Common myeloid progenitor, CD34-positive (primary cell): ENCODE results near the gene TJP2.
A peak's percentile ranks its signal among the peaks of the same experiment; 100 is the strongest.

Experiments used
- CTCF ChIA-PET: fragments of 350-600 bp; sonication (Branson Sonifier 250); formaldehyde crosslinking; loops from one replicate; lab custom pipeline; 2021; ENCODE audit warnings: antibody characterized with exemption; lab: Charles Lee
- POLR2A ChIA-PET: fragments of 350-600 bp; sonication (Branson Sonifier 250); formaldehyde crosslinking; loops from one replicate; lab custom pipeline; 2021; ENCODE audit warnings: antibody characterized with exemption; lab: Charles Lee
- DNase-seq, 3 donors: peaks; one replicate each; pipeline versions ENCODE4 v3.0.0 to v3.0.0-alpha.2; 2013
- H3K27ac ChIP-seq, 2 experiments: 1 replicate in 1 of 2; 2 replicates in 1 of 2; pipeline ENCODE4 v1.7.0; 2013; ENCODE audit warnings: inconsistent platforms in 2 of 2, low read length in 2 of 2, mild to moderate bottlenecking in 2 of 2, low read depth in 1 of 2, moderate library complexity in 1 of 2; ENCODE audit not compliant: severe bottlenecking in 2 of 2, insufficient read depth in 1 of 2, poor library complexity in 1 of 2
- H3K27me3 ChIP-seq, 5 experiments: replicated peaks in 2 of 5; 1 replicate in 3 of 5; 2 replicates in 2 of 5; pipeline versions ENCODE4 v1.6.1 to v1.7.0; 2013; ENCODE audit warnings: low read length in 4 of 5, mild to moderate bottlenecking in 2 of 5, moderate library complexity in 2 of 5, inconsistent platforms in 1 of 5; ENCODE audit not compliant: insufficient read depth in 5 of 5, control insufficient read depth in 4 of 5
- H3K36me3 ChIP-seq, 4 experiments: 1 replicate in 2 of 4; 2 replicates in 2 of 4; pipeline versions ENCODE4 v1.6.1 to v1.7.0; 2013; ENCODE audit warnings: low read length in 3 of 4, control low read depth in 1 of 4, mild to moderate bottlenecking in 1 of 4; ENCODE audit not compliant: control insufficient read depth in 4 of 4, insufficient read depth in 4 of 4
- H3K4me1 ChIP-seq, 4 experiments: 1 replicate in 3 of 4; 2 replicates in 1 of 4; pipeline versions ENCODE4 v1.6.1 to v1.7.1; 2013; ENCODE audit warnings: low read length in 3 of 4, mild to moderate bottlenecking in 3 of 4, control low read depth in 1 of 4, inconsistent platforms in 1 of 4, moderate library complexity in 1 of 4; ENCODE audit not compliant: control insufficient read depth in 4 of 4, insufficient read depth in 4 of 4; ENCODE audit errors: control extremely low read depth in 1 of 4
- H3K4me3 ChIP-seq, 7 experiments: 1 replicate in 4 of 7; 2 replicates in 3 of 7; pipeline versions ENCODE4 v1.5.1 to v1.7.0; 2013; ENCODE audit warnings: mild to moderate bottlenecking in 7 of 7, low read length in 6 of 7, moderate library complexity in 6 of 7, inconsistent platforms in 2 of 7, low read depth in 2 of 7, control low read depth in 1 of 7; ENCODE audit not compliant: insufficient read depth in 4 of 7, control insufficient read depth in 1 of 7; ENCODE audit errors: extremely low read depth in 1 of 7
- H3K9me3 ChIP-seq, 5 experiments: 1 replicate in 4 of 5; 2 replicates in 1 of 5; pipeline versions ENCODE4 v1.6.1 to v1.7.1; 2013; ENCODE audit warnings: low read length in 4 of 5, mild to moderate bottlenecking in 2 of 5, inconsistent platforms in 1 of 5, low read depth in 1 of 5, moderate library complexity in 1 of 5; ENCODE audit not compliant: control insufficient read depth in 4 of 5, insufficient read depth in 2 of 5; ENCODE audit errors: control extremely low read depth in 1 of 5
- WGBS: methylation state at CpG from one replicate; pipeline ENCODE4 v1.1.5; 2013; ENCODE audit not compliant: insufficient coverage; 5-methylcytosine and 5-hydroxymethylcytosine counted together

Gene TJP2

DNA sequence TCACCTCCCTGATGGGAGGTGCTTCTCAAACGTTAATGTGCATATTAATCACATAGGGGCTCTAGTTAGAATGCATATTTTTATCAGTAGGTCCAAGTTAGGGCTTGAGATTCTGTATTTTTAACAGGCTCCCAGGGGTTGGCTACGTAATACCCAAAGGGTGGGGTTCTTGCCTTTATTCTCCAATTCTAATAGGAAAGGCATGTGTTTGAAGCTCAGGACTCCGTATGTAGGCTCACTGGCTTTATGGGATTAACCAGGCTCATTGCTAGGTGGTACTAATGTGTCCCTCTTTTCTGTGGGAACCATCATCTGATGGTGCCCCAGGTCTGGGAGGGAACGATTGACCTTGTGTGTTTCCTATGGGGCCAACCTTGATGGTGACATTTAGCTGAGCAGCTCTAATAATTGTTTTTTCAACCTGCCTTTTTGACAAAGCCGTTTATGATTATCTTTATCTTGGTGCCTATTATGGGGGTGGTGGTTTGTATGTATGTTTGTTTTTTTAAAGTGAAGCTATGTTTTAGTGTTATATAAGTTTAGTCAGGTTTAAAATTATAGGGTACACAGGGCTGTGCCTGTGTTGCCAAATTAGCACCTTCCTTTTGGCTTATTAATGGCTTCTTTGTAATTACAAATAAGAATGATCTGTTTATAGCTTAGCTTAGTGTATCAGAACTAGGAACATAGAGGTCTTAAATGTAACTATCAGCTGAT is 20.8 kb downstream of the TJP2 start:
- CTCF ChIA-PET, result interaction anchor here (0.5 to 12.0 kb wide), 20 partner anchors 9 to 775 kb away, joined by 3 to 244 read pairs (median 6); partner anchors contain the start of gene FXN
- POLR2A ChIA-PET, result no interaction called here

DNA sequence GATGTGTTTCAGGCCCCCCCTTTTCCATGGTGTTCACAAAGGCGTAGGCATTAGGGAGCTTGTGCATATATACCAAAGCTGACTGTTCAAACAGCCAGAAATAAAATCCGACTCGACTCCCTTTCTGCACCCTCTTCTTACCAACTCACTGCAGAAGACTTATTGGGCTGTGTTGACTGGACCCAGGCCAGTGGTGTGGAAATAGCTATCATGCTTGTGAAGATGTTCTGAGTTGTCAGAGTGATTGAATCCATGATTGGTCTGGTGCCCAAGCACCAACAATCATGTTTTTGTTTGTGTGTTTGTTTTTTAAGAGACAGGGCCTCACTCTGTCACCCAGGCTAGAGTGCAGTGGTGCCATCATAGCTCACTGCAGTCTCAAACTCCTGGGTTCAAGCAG is 21.6 kb downstream of the TJP2 start:
- ChIA-PET POLR2A (no interaction called here), CTCF (interaction anchor here (1.1 to 12.0 kb wide), 15 partner anchors 10 to 163 kb away, joined by 4 to 244 read pairs (median 6); partner anchors contain the start of gene FXN)
- DNase-seq, result no peak
- no peaks in the 10 kb centered on the region for H3K27me3 ChIP-seq
- no peak overlapping the region for H3K27ac ChIP-seq
- 100% methylated on average over 2 of the region's 3 CpGs for WGBS
- H3K9me3 ChIP-seq, result no peaks in the 10 kb centered on the region
- no peaks in the 10 kb centered on the region for H3K36me3 ChIP-seq
- H3K4me3 ChIP-seq, result no peak overlapping the region
- H3K4me1 ChIP-seq, result peaks cover under 1 to 34% (median 24%) of the 10 kb centered on the region in 4 experiments

More for the DNA sequence above, 20.8 kb downstream of the TJP2 start:
- Histone ChIP-seq H3K36me3 (no peaks in the 10 kb centered on the region), H3K9me3 (no peaks in the 10 kb centered on the region), H3K27ac (no peak overlapping the region), H3K4me3 (no peak overlapping the region), H3K27me3 (no peaks in the 10 kb centered on the region), H3K4me1 (peaks cover 2 to 30% (median 19%) of the 10 kb centered on the region in 4 experiments)
- WGBS, result 69% methylated on average over 4 of the region's 5 CpGs
- DNase-seq, result no peak

DNA sequence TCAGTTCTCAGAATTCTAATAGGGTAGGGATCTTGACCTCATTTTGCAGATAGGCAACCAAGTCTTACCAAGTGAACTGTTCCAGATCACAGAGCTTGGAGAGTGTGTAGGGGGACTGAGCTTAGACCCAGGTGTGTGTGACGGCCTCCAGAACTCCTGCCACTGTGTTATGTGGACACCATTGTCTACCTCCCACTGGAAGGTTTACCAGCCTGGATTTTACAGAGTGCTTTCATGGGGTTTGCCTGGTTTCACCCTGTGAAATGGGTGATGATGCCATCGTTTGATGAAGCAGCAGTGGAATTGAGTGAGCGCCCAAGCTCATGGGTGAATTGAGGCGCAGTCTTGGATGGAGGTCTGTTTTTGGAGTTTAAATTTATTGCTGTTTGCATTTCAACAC is 23.6 kb downstream of the TJP2 start:
- peaks cover 0 to 15% (median 11%) of the 10 kb centered on the region in 4 experiments for H3K4me1 ChIP-seq
- POLR2A ChIA-PET, result no interaction called here
- no peaks in the 10 kb centered on the region for H3K9me3 ChIP-seq
- WGBS, result 100% methylated on average over 3 of the region's 4 CpGs
- H3K36me3 ChIP-seq, result no peaks in the 10 kb centered on the region
- no peak overlapping the region for H3K4me3 ChIP-seq
- CTCF ChIA-PET, result interaction anchor here (1.8 to 12.0 kb wide), 2 partner anchors 39 to 146 kb away, joined by 5 to 244 read pairs; no protein-coding TSS in a partner anchor
- DNase-seq, result no peak
- no peak overlapping the region for H3K27ac ChIP-seq
- H3K27me3 ChIP-seq, result no peaks in the 10 kb centered on the region

DNA sequence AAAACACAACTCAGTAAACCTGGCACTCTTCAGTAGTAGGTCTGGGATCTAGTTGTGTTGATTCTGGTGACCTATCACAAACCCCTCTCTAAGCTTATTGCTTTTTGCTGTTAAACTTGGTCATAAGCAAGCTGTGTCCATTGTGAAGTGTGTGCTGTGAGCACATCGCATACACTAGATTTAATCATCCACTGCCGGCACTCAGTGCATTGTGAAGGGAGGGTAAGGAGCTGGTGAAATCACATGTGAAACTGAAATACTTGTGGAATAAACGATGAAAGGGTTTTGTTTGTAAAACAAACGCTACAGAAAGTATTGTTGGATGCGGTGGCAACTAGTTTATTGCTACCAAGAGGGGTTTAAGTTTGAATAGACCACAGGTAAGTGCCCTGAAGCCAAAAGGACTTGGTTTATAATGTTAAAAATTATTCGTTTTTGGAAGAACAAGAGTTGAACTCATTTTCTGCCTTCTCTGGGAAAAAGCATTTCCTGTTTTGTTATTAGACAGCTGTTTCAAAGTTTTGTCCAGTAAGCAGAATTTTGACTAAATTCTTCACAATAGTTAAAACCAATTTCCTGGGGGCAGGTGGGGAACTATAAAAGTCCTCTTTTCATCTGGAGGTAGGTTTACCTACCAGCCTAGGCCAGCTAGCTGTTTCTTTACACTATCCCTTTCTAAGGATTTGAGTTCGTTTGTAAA is 24.6 kb downstream of the TJP2 start:
- WGBS, result 88% methylated on average over 7 of the region's 7 CpGs
- CTCF ChIA-PET, result interaction anchor here (1.3 to 12.0 kb wide), 4 partner anchors 15 to 147 kb away, joined by 3 to 244 read pairs (median 8); no protein-coding TSS in a partner anchor
- Histone ChIP-seq H3K4me1 (peaks cover 0 to 11% (median 10%) of the 10 kb centered on the region in 4 experiments), H3K4me3 (no peak overlapping the region), H3K27ac (no peak overlapping the region), H3K9me3 (no peaks in the 10 kb centered on the region), H3K36me3 (no peaks in the 10 kb centered on the region), H3K27me3 (no peaks in the 10 kb centered on the region)
- POLR2A ChIA-PET, result interaction anchor here (1.0 kb wide), 1 partner anchor 18 kb away, joined by 3 read pairs; no protein-coding TSS in a partner anchor
- no peak for DNase-seq

DNA sequence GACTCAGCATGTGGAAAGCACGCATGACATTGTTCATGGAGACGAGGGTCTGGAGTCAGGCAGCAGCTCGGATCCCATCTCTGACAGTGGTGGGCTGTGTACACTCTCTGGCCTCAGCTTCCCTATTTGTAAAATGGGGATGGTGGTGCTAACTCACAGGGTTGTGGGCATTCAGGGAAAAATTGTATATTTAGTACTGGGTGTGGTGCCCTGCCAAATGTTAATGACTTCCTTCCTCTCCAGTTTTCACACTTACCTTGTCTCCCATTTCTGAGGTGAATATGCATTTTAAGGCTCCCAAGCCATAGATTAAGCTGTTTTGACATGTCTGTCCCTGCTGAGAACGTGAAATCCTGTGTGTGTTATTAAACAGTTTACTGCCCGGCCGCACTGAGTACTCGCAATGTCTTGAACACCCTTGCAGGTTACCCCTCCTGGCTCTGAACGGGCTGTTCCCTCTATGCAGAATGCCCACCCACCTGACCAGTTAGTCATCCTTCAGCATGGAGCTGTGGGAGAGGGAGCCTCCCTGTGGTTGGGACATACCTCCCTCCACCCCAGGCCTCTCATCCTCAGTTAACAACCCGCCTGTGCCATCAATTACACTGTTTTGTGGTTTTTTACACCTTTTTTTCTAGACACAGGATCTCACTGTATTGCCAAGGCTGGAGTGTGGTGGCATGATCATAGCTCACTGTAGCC is 25.8 kb downstream of the TJP2 start:
- CTCF ChIA-PET, result interaction anchor here (0.7 to 12.0 kb wide), 11 partner anchors 9 to 149 kb away, joined by 3 to 244 read pairs (median 4); no protein-coding TSS in a partner anchor

DNA sequence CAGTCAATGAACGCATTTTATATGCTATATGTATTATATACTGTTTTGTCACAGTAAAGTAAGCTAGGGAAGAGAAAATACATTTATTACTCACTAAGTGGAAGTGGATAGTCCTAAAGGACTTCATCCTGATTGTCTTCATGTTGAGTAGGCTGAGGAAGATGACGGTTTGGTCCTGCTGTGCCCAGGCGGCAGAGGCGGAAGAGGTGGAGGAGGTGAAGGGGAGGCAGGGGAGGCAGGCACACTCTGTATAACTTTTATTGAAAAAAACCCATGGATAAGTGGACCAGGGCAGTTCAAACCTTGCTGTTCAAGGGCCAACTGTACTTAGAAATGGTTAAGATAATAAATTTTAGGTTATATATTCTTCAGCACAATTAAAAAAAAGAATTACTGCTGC is 28.5 kb downstream of the TJP2 start:
- H3K27me3 ChIP-seq, result no peaks in the 10 kb centered on the region
- POLR2A ChIA-PET, result no interaction called here
- H3K9me3 ChIP-seq, result no peaks in the 10 kb centered on the region
- CTCF ChIA-PET, result interaction anchor here (1.8 to 2.2 kb wide), 2 partner anchors 10 to 18 kb away, joined by 4 to 7 read pairs; no protein-coding TSS in a partner anchor
- H3K27ac ChIP-seq, result no peak overlapping the region
- H3K36me3 ChIP-seq, result no peaks in the 10 kb centered on the region
- WGBS, result 96% methylated on average over 3 of the region's 4 CpGs
- DNase-seq, result no peak
- no peak overlapping the region for H3K4me3 ChIP-seq
- H3K4me1 ChIP-seq, result peaks cover 0 to 11% (median 10%) of the 10 kb centered on the region in 4 experiments

More for the DNA sequence above, 25.8 kb downstream of the TJP2 start:
- no peaks in the 10 kb centered on the region for H3K9me3 ChIP-seq
- H3K27ac ChIP-seq, result no peak overlapping the region
- no peak overlapping the region for H3K4me3 ChIP-seq
- DNase-seq, result peak in 2 of 3 donors; percentile 42 to 50
- POLR2A ChIA-PET, result no interaction called here
- WGBS, result 53% methylated on average over 8 of the region's 9 CpGs
- H3K4me1 ChIP-seq, result peaks cover 0 to 11% (median 10%) of the 10 kb centered on the region in 4 experiments
- H3K36me3 ChIP-seq, result no peaks in the 10 kb centered on the region
- H3K27me3 ChIP-seq, result no peaks in the 10 kb centered on the region
